A204.1 (cell line): Measurements from ENCODE around the gene LDHAL6A.

Experiments used
- FAIRE-seq: peaks from 2 replicates; lab custom pipeline; 2012; peaks lifted over from hg19 to GRCh38; lab: Jason Lieb, UNC

LDHAL6A gene

GRCh38 chr11:18490736-18491485 is 35.3 kb downstream of the LDHAL6A start:
- no peak for FAIRE-seq

- FAIRE-seq: no peak
Measured at GRCh38 chr11:18491924-18492323, 36.3 kb downstream of the LDHAL6A start.

GRCh38 chr11:18492888-18493287 is 37.2 kb downstream of the LDHAL6A start:
- FAIRE-seq: no peak

GRCh38 chr11:18493310-18493709 is 37.7 kb downstream of the LDHAL6A start:
- FAIRE-seq: no peak

- FAIRE-seq: no peak
Measured at GRCh38 chr11:18495271-18495670, 39.6 kb downstream of the LDHAL6A start.

GRCh38 chr11:18495703-18496102 is 40.0 kb downstream of the LDHAL6A start:
- no peak for FAIRE-seq

GRCh38 chr11:18498039-18498438 is 42.4 kb downstream of the LDHAL6A start:
- FAIRE-seq: no peak

GRCh38 chr11:18501629-18502028 is 46.0 kb downstream of the LDHAL6A start:
- no peak for FAIRE-seq

- no peak for FAIRE-seq
Measured at GRCh38 chr11:18502352-18502751, 46.7 kb downstream of the LDHAL6A start.

- no peak for FAIRE-seq
Measured at GRCh38 chr11:18521122-18521521, 65.5 kb downstream of the LDHAL6A start.

GRCh38 chr11:18522388-18522787 is 66.7 kb downstream of the LDHAL6A start:
- FAIRE-seq: no peak

- FAIRE-seq: no peak
Measured at GRCh38 chr11:18523084-18523483, 67.4 kb downstream of the LDHAL6A start.

GRCh38 chr11:18524248-18524647 is 68.6 kb downstream of the LDHAL6A start:
- FAIRE-seq: no peak

GRCh38 chr11:18526130-18526520 is 70.5 kb downstream of the LDHAL6A start:
- no peak for FAIRE-seq

- FAIRE-seq: no peak
Measured at GRCh38 chr11:18526521-18527296, 71.1 kb downstream of the LDHAL6A start, which contains the start of gene TSG101. TSS of gene TSG101 (minus strand) at chr11:18526942. CDS start at chr11:18526816, 126 bp downstream.

- FAIRE-seq: no peak
Measured at GRCh38 chr11:18527512-18527911, 71.9 kb downstream of the LDHAL6A start.
